Measurements from ENCODE around the gene NISCH. TPM values are rescaled to one million over a fixed set of nuclear protein-coding genes. Genes with fewer than 3 reads are reported as not detected.

NISCH gene
- total and polyA plus RNA-seq, 2 of the 8 experiments (the other 6 are each of a cell fraction or from before 2014, with no cell fraction given), result 71.2 to 71.9 TPM

GRCh38 chr3:52429031-52429430 lies 26.4 kb upstream of the NISCH start (continued):
- TF ChIP-seq CTCF (IDR thresholded peaks at IDR 0.05; ENCODE audit: control extremely low read depth in 1 of 3, insufficient read depth in 1 of 3, low read depth in 1 of 3, low read length in 3 of 3), result no peak

Data from H1 (cell line).